HG03095 (cell line): ENCODE data around the gene U2AF1L4.

ENCODE experiments used
- ATAC-seq: cut with Tn5 transposase; IDR thresholded peaks from one replicate; pipeline ENCODE4 v1.9.1; 2021; ENCODE audit warnings: moderate library complexity; ENCODE audit not compliant: unreplicated experiment

The U2AF1L4 gene

GRCh38 chr19:35742121-35742724, 3.0 kb downstream of the U2AF1L4 start, which contains the start of gene IGFLR1:
IGFLR1 (minus strand) TSS chr19:35742452; CDS start chr19:35741180, 1,272 bp downstream.
- no peak for ATAC-seq

GRCh38 chr19:35741203-35741515, 4.1 kb downstream of the U2AF1L4 start:
- no peak for ATAC-seq

- peak; percentile 55 for ATAC-seq
Measured at GRCh38 chr19:35740423-35741202, 4.6 kb downstream of the U2AF1L4 start.

- ATAC-seq, result peak; percentile 16
Measured at GRCh38 chr19:35740108-35740422, 5.2 kb downstream of the U2AF1L4 start.

- no peak for ATAC-seq
Measured at GRCh38 chr19:35739275-35740107, 5.7 kb downstream of the U2AF1L4 start.

GRCh38 chr19:35738887-35739229, 6.4 kb downstream of the U2AF1L4 start:
- no peak for ATAC-seq

GRCh38 chr19:35738021-35738886, 7.0 kb downstream of the U2AF1L4 start:
- ATAC-seq, result no peak

GRCh38 chr19:35736913-35737886, 8.0 kb downstream of the U2AF1L4 start:
- no peak for ATAC-seq

- no peak for ATAC-seq
Measured at GRCh38 chr19:35734889-35735288, 10.3 kb downstream of the U2AF1L4 start.

- no peak for ATAC-seq
Measured at GRCh38 chr19:35734273-35734672, 10.9 kb downstream of the U2AF1L4 start.

GRCh38 chr19:35733180-35734125, 11.8 kb downstream of the U2AF1L4 start:
- no peak for ATAC-seq

- ATAC-seq, result no peak
Measured at GRCh38 chr19:35732540-35733179, 12.6 kb downstream of the U2AF1L4 start.

GRCh38 chr19:35731779-35732405, 13.3 kb downstream of the U2AF1L4 start:
- no peak for ATAC-seq

GRCh38 chr19:35731353-35731752, 13.9 kb downstream of the U2AF1L4 start:
- ATAC-seq, result no peak

GRCh38 chr19:35730326-35730725, 14.9 kb downstream of the U2AF1L4 start:
- ATAC-seq, result no peak

GRCh38 chr19:35729763-35730162, 15.5 kb downstream of the U2AF1L4 start:
- ATAC-seq, result no peak

GRCh38 chr19:35729021-35729420, 16.2 kb downstream of the U2AF1L4 start:
- ATAC-seq, result no peak
